Activated CD4-positive, alpha-beta T cell treated with anti-CD3 and anti-CD28 coated beads, Interleukin-2, amount 50 U/mL, for 24 hours (primary cell): ENCODE measurements around the gene SPANXN1.
"Not testable (repeated sequence)": the region's sequence is repeated elsewhere in the genome, so short reads cannot be mapped to it uniquely, and the experiment has no call there.

Experiments
- DNase-seq, 2 donors: peaks; one replicate each; pipeline ENCODE4 v3.0.0-alpha.2; 2020; ENCODE audit warnings: low read depth in 1 of 2, low spot score in 1 of 2

SPANXN1 gene

GRCh38 chrX:145247203-145247602 lies at the start of gene SPANXN1:
Gene SPANXN1, plus strand, starts transcription at chrX:145247503. Its CDS starts 84 bp downstream, at chrX:145247587.
- DNase-seq, result not testable (repeated sequence)

- no peak for DNase-seq
These were observed 48.2 kb upstream of the SPANXN1 start for GRCh38 chrX:145199078-145199477.

DNA sequence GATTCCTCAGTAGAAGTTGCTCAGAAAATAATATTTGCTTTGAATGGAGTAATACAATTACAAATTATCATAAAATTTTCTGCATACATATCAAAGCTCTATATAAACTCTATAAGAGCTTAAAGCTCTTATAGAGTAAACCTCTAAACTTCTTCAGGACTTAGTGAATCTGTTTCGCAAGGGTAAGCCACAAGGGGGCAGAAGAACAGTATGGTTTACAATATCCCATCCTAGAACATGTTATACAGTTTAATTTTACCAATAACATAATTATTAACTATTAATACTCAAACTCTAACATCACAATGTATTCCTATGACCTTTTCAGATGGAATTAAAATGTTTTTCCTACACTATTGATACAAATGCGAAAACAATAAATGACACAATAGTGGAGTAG lies 33.8 kb upstream of the SPANXN1 start:
- DNase-seq, result no peak

DNA sequence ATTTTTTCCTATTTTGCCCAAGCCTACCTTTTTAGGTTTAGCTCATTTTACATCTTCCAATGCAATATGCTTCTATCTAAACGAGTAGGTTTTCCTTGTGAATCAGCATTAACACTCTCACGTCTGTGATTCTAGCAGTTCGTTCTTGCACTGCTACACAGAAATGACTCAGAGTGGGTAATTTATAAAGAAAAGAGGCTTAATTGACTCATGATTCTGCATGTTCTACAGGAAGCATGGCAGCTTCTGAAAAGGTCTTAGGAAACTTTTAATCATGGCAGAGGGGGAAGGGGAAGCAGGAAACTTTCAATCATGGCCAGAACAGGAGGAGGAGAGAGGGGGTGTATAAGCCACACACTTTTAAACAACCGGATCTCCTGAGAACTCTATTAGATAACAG lies 44.9 kb downstream of the SPANXN1 start:
- no peak for DNase-seq
